GM18909 (cell line): ENCODE data around the gene TSC2.
"Not testable (repeated sequence)": the region's sequence is repeated elsewhere in the genome, so short reads cannot be mapped to it uniquely, and the experiment has no call there.

Experiments
- ATAC-seq: cut with Tn5 transposase; IDR thresholded peaks from one replicate; pipeline ENCODE4 v1.9.1; 2021; ENCODE audit warnings: mild to moderate bottlenecking; ENCODE audit not compliant: unreplicated experiment, poor library complexity

Gene TSC2

GRCh38 chr16:2028620-2029220, 19.1 kb upstream of the TSC2 start:
- ATAC-seq, result no peak

- no peak for ATAC-seq
These were observed 18.4 kb upstream of the TSC2 start for GRCh38 chr16:2029350-2029749.

- no peak for ATAC-seq
These were observed 17.7 kb upstream of the TSC2 start for GRCh38 chr16:2030036-2030435.

- ATAC-seq, result no peak
These were observed 16.7 kb upstream of the TSC2 start for GRCh38 chr16:2031081-2031577.

- no peak for ATAC-seq
These were observed 15.3 kb upstream of the TSC2 start for GRCh38 chr16:2032285-2033056.

- no peak for ATAC-seq
These were observed 14.5 kb upstream of the TSC2 start for GRCh38 chr16:2033057-2033908.

- ATAC-seq, result not testable (repeated sequence)
These were observed 13.7 kb upstream of the TSC2 start for GRCh38 chr16:2033909-2034695.

GRCh38 chr16:2034696-2035430, 12.9 kb upstream of the TSC2 start:
- ATAC-seq, result no peak

- no peak for ATAC-seq
These were observed 12.2 kb upstream of the TSC2 start for GRCh38 chr16:2035431-2036199.

- ATAC-seq, result no peak
These were observed 11.4 kb upstream of the TSC2 start for GRCh38 chr16:2036200-2036966.

GRCh38 chr16:2037115-2037514, 10.7 kb upstream of the TSC2 start:
- ATAC-seq, result no peak

- ATAC-seq, result no peak
These were observed 10.0 kb upstream of the TSC2 start for GRCh38 chr16:2037647-2038381.

- ATAC-seq, result no peak
These were observed 9.2 kb upstream of the TSC2 start for GRCh38 chr16:2038382-2039231.

GRCh38 chr16:2039274-2040031, 8.3 kb upstream of the TSC2 start:
- no peak for ATAC-seq

GRCh38 chr16:2040041-2040786, 7.6 kb upstream of the TSC2 start:
- ATAC-seq, result no peak
